Measurements from ENCODE around the gene FXYD7. TPM values are rescaled to one million over a fixed set of nuclear protein-coding genes. Genes with fewer than 3 reads are reported as not detected.

The FXYD7 gene
- total and polyA plus RNA-seq, 9 donors, result 0.30 to 2.8 (median 0.80) TPM; not detected in 2

DNA sequence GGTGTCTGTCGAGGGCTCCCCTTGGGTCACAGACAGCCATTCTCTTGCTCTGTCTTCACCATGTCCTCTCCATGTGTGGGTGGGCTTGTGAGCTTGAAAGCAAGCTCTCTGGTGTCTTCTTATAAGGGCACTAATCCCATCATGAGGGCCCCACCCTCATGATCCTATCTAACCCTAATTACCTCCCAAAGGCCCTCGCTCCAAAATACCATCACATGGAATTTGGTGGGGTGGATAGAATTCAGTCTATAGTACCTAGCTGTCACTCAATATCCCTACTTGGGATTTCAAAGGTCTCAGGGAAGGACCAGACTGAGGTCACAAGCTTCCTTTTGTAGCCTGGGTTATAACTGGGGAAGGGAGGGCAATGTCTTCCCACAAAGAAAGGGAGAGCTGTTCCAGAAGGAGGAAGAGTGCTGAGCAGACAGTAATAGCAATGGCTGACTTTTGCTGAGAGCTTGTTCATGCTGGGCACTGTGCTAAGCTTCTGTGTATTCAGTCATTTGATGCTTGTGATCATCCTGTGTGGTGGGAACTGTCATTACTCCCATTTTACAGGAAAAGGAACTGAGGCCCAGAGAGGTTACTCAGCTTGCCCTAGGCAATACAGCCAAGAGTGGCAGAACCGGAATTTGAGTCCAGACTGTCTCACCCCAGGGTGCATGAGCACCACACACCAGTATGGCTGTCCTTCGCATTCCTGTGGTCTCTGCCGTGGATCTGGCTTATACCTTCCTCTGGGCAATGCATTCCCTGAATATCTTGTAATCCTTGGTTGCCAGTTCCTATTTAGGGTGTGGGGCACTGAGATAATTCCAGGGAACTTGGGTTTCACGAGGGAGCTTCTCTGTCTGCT, 19.6 kb downstream of the FXYD7 start:
- Histone ChIP-seq H3K9me3 (peaks cover 0 to 14% of the 10 kb centered on the region in 2 donors), H3K4me1 (ENCODE audit: insufficient read depth) (no peaks in the 10 kb centered on the region), H3K4me3 (no peak overlapping the region), H3K36me3 (no peaks in the 10 kb centered on the region), H3K27me3 (no peaks in the 10 kb centered on the region), H3K27ac (no peak overlapping the region)
- intact Hi-C loops (cut with DNase I), result no loop called here
- no peak for TF ChIP-seq CTCF (IDR thresholded peaks at IDR 0.05)
- no peak for TF ChIP-seq POLR2A (IDR thresholded peaks at IDR 0.05)
- TF ChIP-seq EP300 (IDR thresholded peaks at IDR 0.05), result no peak
- no peak for DNase-seq
- WGBS, 3 donors, result 80 to 90% (median 81%) methylated on average over 6 of the region's 6 CpGs

DNA sequence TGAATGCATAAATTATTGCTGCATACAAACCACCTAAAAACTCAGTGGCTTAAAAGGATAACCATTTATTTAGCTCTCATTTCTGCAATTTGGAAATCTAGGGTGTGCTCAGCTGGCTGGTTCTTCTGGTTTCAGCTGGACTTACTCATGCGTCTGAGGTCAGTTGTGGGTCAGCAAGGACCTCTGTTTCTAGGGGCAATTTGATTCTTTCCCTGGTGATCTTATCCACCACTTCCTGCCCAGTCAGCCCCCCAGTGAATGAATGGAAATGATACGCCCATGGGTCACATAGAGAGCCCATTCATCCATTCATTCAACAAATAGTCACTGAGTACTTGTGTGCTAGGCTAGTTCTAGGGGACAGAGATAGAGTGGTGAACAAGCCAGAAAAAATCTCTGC, 21.4 kb downstream of the FXYD7 start:
- no peak overlapping the region for H3K4me3 ChIP-seq
- H3K4me1 ChIP-seq (ENCODE audit: insufficient read depth), result no peaks in the 10 kb centered on the region
- no peak for TF ChIP-seq POLR2A (IDR thresholded peaks at IDR 0.05)
- no peak for TF ChIP-seq CTCF (IDR thresholded peaks at IDR 0.05)
- no peak for TF ChIP-seq EP300 (IDR thresholded peaks at IDR 0.05)
- H3K27me3 ChIP-seq, result no peaks in the 10 kb centered on the region
- intact Hi-C loops (cut with DNase I), result no loop called here
- no peak overlapping the region for H3K27ac ChIP-seq
- no peak for DNase-seq
- peaks cover 0 to 14% of the 10 kb centered on the region in 2 donors for H3K9me3 ChIP-seq
- WGBS, 3 donors, result 87 to 93% (median 90%) methylated on average over 2 of the region's 2 CpGs
- H3K36me3 ChIP-seq, result no peaks in the 10 kb centered on the region

GRCh38 chr19:35165200-35166058, 22.4 kb downstream of the FXYD7 start:
- no peaks in the 10 kb centered on the region for H3K36me3 ChIP-seq
- H3K4me3 ChIP-seq, result no peak overlapping the region
- H3K27ac ChIP-seq, result no peak overlapping the region
- H3K4me1 ChIP-seq (ENCODE audit: insufficient read depth), result no peaks in the 10 kb centered on the region
- TF ChIP-seq EP300 (IDR thresholded peaks at IDR 0.05), result no peak
- no peak for TF ChIP-seq POLR2A (IDR thresholded peaks at IDR 0.05)
- no peak for TF ChIP-seq CTCF (IDR thresholded peaks at IDR 0.05)
- no peak for DNase-seq
- no peaks in the 10 kb centered on the region for H3K27me3 ChIP-seq
- H3K9me3 ChIP-seq, result peaks cover 0 to 14% of the 10 kb centered on the region in 2 donors
- WGBS, 3 donors, result 70 to 74% (median 71%) methylated on average over 5 of the region's 5 CpGs
- intact Hi-C loops (cut with DNase I), result no loop called here

DNA sequence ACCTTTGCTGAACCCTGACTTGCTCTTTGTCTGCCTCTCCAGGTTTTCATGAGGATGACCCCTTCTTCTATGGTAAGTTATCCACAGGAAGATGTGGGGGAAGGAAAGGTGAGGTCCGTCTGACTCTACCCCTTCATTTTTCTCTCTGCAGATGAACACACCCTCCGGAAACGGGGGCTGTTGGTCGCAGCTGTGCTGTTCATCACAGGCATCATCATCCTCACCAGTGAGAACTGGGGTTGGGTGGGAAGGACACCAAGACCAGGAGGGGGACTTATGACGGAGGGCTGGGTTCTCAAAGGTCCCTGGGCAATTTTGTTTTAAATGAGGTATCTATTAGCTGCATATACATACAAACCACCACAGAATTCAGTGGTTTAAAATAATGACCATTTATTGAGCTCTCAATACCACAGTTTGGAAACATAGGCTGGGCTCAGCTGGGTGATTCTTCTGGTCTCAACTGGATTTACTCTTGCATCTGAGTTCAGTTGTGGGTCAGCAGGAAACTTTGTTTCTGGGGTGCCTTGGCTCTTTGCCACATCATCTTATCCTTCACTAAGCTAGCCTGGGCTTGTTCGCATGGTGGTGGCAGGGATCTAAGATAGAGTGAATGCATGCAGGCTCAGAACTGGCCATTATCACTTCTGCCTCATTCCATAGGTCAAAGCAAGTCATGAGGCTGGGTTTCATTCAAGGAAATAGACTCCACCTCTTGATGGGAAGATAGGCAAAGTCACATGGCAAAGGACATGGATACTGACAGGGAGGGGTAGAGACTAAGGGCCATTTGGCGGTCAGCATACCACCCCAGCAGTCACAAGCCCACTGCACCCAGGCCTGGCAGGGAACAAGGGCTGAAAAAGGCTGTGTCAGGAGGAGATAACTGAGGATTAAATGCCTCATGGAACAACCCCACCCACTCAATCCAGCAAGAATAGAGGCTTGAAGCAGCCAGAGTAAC, 23.3 kb downstream of the FXYD7 start:
- H3K9me3 ChIP-seq, result peaks cover 0 to 14% of the 10 kb centered on the region in 2 donors
- no peaks in the 10 kb centered on the region for H3K36me3 ChIP-seq
- no peak for DNase-seq
- 94 to 96% (median 96%) methylated on average over 7 of the region's 7 CpGs for WGBS, 3 donors
- H3K27me3 ChIP-seq, result no peaks in the 10 kb centered on the region
- TF ChIP-seq CTCF (IDR thresholded peaks at IDR 0.05) (no peak), EP300 (IDR thresholded peaks at IDR 0.05) (no peak), POLR2A (IDR thresholded peaks at IDR 0.05) (no peak)
- intact Hi-C loops (cut with DNase I), result no loop called here
- H3K4me1 ChIP-seq (ENCODE audit: insufficient read depth), result no peaks in the 10 kb centered on the region
- H3K4me3 ChIP-seq, result no peak overlapping the region
- H3K27ac ChIP-seq, result no peak overlapping the region
